Fibroblast of villous mesenchyme (primary cell): Measurements from ENCODE around the gene HS3ST1. TPM values are rescaled to one million over a fixed set of nuclear protein-coding genes. Genes with fewer than 3 reads are reported as not detected.

Source experiments
- DNase-seq: peaks from one replicate; pipeline ENCODE4 v3.0.0-alpha.2; 2010; ENCODE audit warnings: low read depth
- H3K4me3 ChIP-seq: 2 replicates; pipeline ENCODE4 v1.5.1; 2011; ENCODE audit warnings: low read depth, mild to moderate bottlenecking, low read length
- total RNA-seq: library from RNA; depleted of rRNA; stranded (reverse); fragments of >200 nt; gene quantifications from 2 replicates; pipeline ENCODE4 v1.2.3, GENCODE V29; 2012
- TF ChIP-seq, protein P1 (sequence below): IDR thresholded peaks from 2 replicates; pipeline ENCODE4 v1.5.1; 2012; ENCODE audit warnings: low read depth, mild to moderate bottlenecking, low read length; ENCODE audit not compliant: insufficient read depth

The HS3ST1 gene
- total RNA-seq, 1 donor = not detected

DNA sequence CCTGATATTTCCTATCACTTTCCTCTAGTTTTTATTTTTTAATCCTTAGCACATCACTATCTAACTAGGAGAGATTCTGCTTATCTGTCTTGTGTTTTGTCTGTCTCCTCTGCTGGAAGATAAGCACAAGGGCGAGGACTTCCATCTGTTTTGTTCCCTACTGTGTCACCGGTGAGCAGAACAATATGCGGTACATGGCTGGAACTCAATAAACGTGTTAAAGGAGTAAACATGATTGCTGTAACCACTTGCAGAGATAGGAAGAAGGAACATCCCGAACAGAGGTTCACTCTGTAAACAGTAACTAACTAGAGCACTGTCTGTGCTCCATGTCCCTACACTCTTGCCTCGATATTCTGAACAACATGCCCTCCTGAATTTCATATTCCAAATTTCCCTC, 5.2 kb downstream of the HS3ST1 start:
- TF ChIP-seq, protein P1, sequence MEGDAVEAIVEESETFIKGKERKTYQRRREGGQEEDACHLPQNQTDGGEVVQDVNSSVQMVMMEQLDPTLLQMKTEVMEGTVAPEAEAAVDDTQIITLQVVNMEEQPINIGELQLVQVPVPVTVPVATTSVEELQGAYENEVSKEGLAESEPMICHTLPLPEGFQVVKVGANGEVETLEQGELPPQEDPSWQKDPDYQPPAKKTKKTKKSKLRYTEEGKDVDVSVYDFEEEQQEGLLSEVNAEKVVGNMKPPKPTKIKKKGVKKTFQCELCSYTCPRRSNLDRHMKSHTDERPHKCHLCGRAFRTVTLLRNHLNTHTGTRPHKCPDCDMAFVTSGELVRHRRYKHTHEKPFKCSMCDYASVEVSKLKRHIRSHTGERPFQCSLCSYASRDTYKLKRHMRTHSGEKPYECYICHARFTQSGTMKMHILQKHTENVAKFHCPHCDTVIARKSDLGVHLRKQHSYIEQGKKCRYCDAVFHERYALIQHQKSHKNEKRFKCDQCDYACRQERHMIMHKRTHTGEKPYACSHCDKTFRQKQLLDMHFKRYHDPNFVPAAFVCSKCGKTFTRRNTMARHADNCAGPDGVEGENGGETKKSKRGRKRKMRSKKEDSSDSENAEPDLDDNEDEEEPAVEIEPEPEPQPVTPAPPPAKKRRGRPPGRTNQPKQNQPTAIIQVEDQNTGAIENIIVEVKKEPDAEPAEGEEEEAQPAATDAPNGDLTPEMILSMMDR = no peak
- no peak overlapping the region for H3K4me3 ChIP-seq
- DNase-seq = no peak

DNA sequence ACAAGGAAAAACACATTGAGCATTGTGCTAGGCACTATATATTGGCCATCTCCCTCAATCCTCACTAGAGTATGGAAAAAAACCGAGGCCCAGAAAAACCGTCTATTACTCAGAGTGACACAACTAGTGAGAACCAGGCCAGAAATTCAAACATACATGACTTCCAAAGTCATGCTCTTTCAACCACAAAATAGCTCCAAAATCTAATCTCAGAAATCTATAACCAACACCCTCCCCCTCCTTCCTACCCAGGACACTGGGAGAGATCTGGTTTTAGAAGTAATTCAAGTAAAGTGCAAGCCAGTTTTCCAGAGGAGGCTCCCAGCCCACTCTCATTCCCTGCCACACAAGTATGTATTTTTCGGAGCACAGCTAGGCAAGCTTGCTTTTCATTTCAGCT, 7.6 kb downstream of the HS3ST1 start:
- DNase-seq = no peak
- TF ChIP-seq, protein P1 = no peak
- no peak overlapping the region for H3K4me3 ChIP-seq

DNA sequence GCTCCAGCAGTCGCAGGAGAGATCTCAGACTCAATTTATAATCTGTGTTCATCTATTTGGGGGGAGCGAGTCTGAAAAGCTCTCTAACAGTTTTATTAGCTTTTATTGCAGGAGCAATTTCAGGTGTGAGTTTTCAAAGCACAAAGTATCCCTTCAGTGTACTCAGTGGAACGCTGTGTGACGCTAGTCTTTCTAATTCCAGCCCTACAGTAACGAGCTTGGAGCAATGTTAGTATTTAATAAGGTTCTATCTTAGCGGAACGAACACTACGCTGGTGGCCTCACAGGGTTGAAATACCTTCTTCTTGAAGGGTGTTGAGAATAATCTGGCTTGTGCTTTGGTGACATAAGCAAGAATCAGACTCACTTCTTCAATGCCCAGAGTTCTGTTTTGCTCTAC, 8.4 kb downstream of the HS3ST1 start:
- no peak for DNase-seq
- TF ChIP-seq, protein P1 = no peak
- no peak overlapping the region for H3K4me3 ChIP-seq

DNA sequence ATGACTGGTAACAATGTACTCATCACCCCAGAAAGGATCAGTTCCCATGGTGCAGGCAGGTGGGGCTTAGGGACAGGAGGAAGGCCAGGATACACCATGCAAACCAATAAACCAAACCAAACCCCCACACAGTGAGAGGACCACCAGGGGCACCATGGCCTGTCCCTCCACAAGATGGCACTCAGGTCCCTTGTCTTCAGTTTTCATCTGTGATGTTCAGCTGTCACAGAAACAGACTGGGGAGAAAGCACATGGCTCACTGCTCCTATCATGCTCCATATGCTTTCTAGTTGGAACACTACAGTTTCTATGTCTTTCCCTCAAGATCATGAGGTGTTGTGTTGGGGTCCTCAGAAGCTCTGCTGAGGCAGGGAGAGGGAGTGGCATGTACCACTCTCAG, 10.1 kb downstream of the HS3ST1 start:
- TF ChIP-seq, protein P1 = no peak
- no peak overlapping the region for H3K4me3 ChIP-seq
- DNase-seq = no peak

DNA sequence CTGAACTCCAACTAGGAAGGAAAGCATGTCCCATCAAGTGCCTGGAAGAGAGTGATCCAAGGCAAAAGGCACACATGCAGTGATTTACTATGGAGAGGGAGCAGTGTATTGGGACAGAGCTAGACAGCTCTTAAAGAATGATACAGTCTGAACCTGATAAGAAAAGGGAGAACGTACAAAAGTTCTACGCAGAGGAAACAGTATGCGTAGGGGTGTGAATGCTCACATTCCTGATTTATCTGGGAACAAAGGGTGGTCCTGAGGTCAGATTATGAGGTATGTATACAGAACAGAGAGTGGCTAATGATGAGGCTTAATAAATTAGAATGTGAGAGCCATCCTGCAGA, 12.0 kb downstream of the HS3ST1 start:
- no peak for DNase-seq
- TF ChIP-seq, protein P1 = no peak
- H3K4me3 ChIP-seq = no peak overlapping the region

DNA sequence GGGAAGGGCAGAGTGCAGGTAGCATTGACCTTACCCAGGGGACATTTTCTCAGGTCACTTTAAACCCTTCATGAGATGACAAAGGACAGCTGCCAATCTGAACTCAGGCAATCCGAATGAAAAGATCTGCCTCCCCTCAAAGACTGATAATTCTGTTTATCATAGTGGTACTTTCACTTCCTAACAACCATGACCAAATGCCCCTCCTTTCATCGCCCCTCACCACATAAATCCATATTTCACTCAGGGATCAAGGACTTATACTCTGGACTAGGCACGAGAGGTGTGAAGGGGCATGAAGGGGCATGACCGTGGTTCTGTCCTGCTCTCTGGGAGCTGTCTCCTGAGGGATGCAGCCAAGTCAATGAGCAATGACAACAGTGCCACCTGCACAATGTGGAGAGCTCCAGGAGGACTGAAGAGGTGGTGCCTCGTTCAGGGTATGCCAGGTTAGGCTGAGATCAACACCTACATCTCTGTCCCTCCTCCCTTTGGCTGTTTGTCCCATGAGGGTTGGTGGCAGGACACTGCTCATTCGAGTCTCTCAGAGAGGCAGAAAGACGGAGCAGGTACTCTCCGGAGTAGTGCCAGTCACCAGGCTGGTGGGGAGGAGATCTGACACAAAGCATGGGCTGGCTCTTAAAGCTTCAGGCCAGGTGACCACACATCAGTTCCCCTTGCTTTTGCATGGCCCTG, 12.5 kb downstream of the HS3ST1 start:
- TF ChIP-seq, protein P1 = no peak
- no peak for DNase-seq
- H3K4me3 ChIP-seq = no peak overlapping the region
